ENCODE results near the gene NUP214.
"Not testable (repeated sequence)": the region's sequence is repeated elsewhere in the genome, so short reads cannot be mapped to it uniquely, and the experiment has no call there.

NUP214 gene

GRCh38 chr9:131239161-131239975 lies 114.0 kb downstream of the NUP214 start:
- no peak for DNase-seq
- H3K4ac ChIP-seq (ENCODE audit: low read depth, low read length): no peak overlapping the region
- H2AK5ac ChIP-seq (ENCODE audit: low read length): peak overlapping the region; percentile 37
- H2AFZ ChIP-seq (ENCODE audit: insufficient read depth, low read length, poor library complexity): no peak overlapping the region
- no peak overlapping the region for H3K27ac ChIP-seq (ENCODE audit: low read depth, low read length)
- H2BK12ac ChIP-seq (ENCODE audit: low read length): no peak overlapping the region
- H3K9me3 ChIP-seq (ENCODE audit: insufficient read depth, low read depth, low read length): peaks cover 2% of the 10 kb centered on the region
- no peaks in the 10 kb centered on the region for H3K79me1 ChIP-seq (ENCODE audit: low read length)
- H3K14ac ChIP-seq (ENCODE audit: low read length): peak overlapping the region; percentile 1
- H3K27me3 ChIP-seq (ENCODE audit: insufficient read depth, low read length): no peaks in the 10 kb centered on the region
- peaks cover 12 to 15% of the 10 kb centered on the region in 2 experiments for H3K36me3 ChIP-seq (ENCODE audit: control insufficient read depth in 1 of 2, insufficient read depth in 2 of 2, low read length in 2 of 2)
- H3K4me1 ChIP-seq (ENCODE audit: control insufficient read depth in 1 of 2, insufficient read depth in 2 of 2, low read length in 2 of 2): peaks cover 10 to 19% of the 10 kb centered on the region in 2 experiments
- H4K12ac ChIP-seq (ENCODE audit: low read depth, low read length): no peak overlapping the region
- H4K91ac ChIP-seq (ENCODE audit: low read depth, low read length): peak overlapping the region; percentile 9
- no peak overlapping the region for H3K18ac ChIP-seq (ENCODE audit: low read length)
- no peak overlapping the region for H3K4me3 ChIP-seq (ENCODE audit: low read depth, low read length)
- H4K8ac ChIP-seq (ENCODE audit: low read depth, low read length): no peak overlapping the region
- WGBS (ENCODE audit: extremely low coverage, insufficient coverage, insufficient read length): no CpG with 5 or more reads among the region's 23 CpGs
- no peak overlapping the region for H2BK5ac ChIP-seq (ENCODE audit: low read depth, low read length, poor library complexity)
- peak overlapping the region; percentile 21 for H3K9ac ChIP-seq (ENCODE audit: low read length)
- H3K23ac ChIP-seq (ENCODE audit: low read length): no peak overlapping the region
- H3K79me2 ChIP-seq (ENCODE audit: control insufficient read depth, insufficient read depth, low read length, poor library complexity): no peaks in the 10 kb centered on the region
- no peak overlapping the region for H3K4me2 ChIP-seq (ENCODE audit: low read length)
- no peak overlapping the region for H2BK120ac ChIP-seq (ENCODE audit: insufficient read depth, low read length, poor library complexity)

GRCh38 chr9:131240047-131240921 lies 114.9 kb downstream of the NUP214 start:
- no peak overlapping the region for H3K14ac ChIP-seq (ENCODE audit: low read length)
- H2BK5ac ChIP-seq (ENCODE audit: low read depth, low read length, poor library complexity): no peak overlapping the region
- H2AK5ac ChIP-seq (ENCODE audit: low read length): no peak overlapping the region
- no peak overlapping the region for H3K23ac ChIP-seq (ENCODE audit: low read length)
- H4K12ac ChIP-seq (ENCODE audit: low read depth, low read length): no peak overlapping the region
- no peaks in the 10 kb centered on the region for H3K79me1 ChIP-seq (ENCODE audit: low read length)
- no peak overlapping the region for H2AFZ ChIP-seq (ENCODE audit: insufficient read depth, low read length, poor library complexity)
- H3K36me3 ChIP-seq (ENCODE audit: control insufficient read depth in 1 of 2, insufficient read depth in 2 of 2, low read length in 2 of 2): peaks cover 4 to 7% of the 10 kb centered on the region in 2 experiments
- H4K91ac ChIP-seq (ENCODE audit: low read depth, low read length): no peak overlapping the region
- H3K4me1 ChIP-seq (ENCODE audit: control insufficient read depth in 1 of 2, insufficient read depth in 2 of 2, low read length in 2 of 2): peaks cover 10 to 19% of the 10 kb centered on the region in 2 experiments
- no peak overlapping the region for H2BK120ac ChIP-seq (ENCODE audit: insufficient read depth, low read length, poor library complexity)
- no peak overlapping the region for H3K4ac ChIP-seq (ENCODE audit: low read depth, low read length)
- no peak overlapping the region for H3K27ac ChIP-seq (ENCODE audit: low read depth, low read length)
- H3K4me3 ChIP-seq (ENCODE audit: low read depth, low read length): no peak overlapping the region
- no peak overlapping the region for H3K4me2 ChIP-seq (ENCODE audit: low read length)
- no peak for DNase-seq
- no peak overlapping the region for H2BK12ac ChIP-seq (ENCODE audit: low read length)
- no peaks in the 10 kb centered on the region for H3K27me3 ChIP-seq (ENCODE audit: insufficient read depth, low read length)
- WGBS (ENCODE audit: extremely low coverage, insufficient coverage, insufficient read length): no CpG with 5 or more reads among the region's 22 CpGs
- peaks cover 2% of the 10 kb centered on the region for H3K9me3 ChIP-seq (ENCODE audit: insufficient read depth, low read depth, low read length)
- H3K9ac ChIP-seq (ENCODE audit: low read length): no peak overlapping the region
- no peaks in the 10 kb centered on the region for H3K79me2 ChIP-seq (ENCODE audit: control insufficient read depth, insufficient read depth, low read length, poor library complexity)
- no peak overlapping the region for H4K8ac ChIP-seq (ENCODE audit: low read depth, low read length)
- H3K18ac ChIP-seq (ENCODE audit: low read length): no peak overlapping the region

- H3K79me2 ChIP-seq (ENCODE audit: control insufficient read depth, insufficient read depth, low read length, poor library complexity); H2BK5ac ChIP-seq (ENCODE audit: low read depth, low read length, poor library complexity); H3K14ac ChIP-seq (ENCODE audit: low read length); H3K79me1 ChIP-seq (ENCODE audit: low read length); H3K4me2 ChIP-seq (ENCODE audit: low read length); H4K91ac ChIP-seq (ENCODE audit: low read depth, low read length); H3K9me3 ChIP-seq (ENCODE audit: insufficient read depth, low read depth, low read length); H3K27me3 ChIP-seq (ENCODE audit: insufficient read depth, low read length); H4K8ac ChIP-seq (ENCODE audit: low read depth, low read length); H3K4ac ChIP-seq (ENCODE audit: low read depth, low read length); DNase-seq; H3K4me3 ChIP-seq (ENCODE audit: low read depth, low read length); H3K4me1 ChIP-seq (ENCODE audit: control insufficient read depth in 1 of 2, insufficient read depth in 2 of 2, low read length in 2 of 2); H3K18ac ChIP-seq (ENCODE audit: low read length); H2AK5ac ChIP-seq (ENCODE audit: low read length); H3K36me3 ChIP-seq (ENCODE audit: control insufficient read depth in 1 of 2, insufficient read depth in 2 of 2, low read length in 2 of 2); H4K12ac ChIP-seq (ENCODE audit: low read depth, low read length); H3K23ac ChIP-seq (ENCODE audit: low read length); H2BK12ac ChIP-seq (ENCODE audit: low read length); H2AFZ ChIP-seq (ENCODE audit: insufficient read depth, low read length, poor library complexity); H2BK120ac ChIP-seq (ENCODE audit: insufficient read depth, low read length, poor library complexity); H3K27ac ChIP-seq (ENCODE audit: low read depth, low read length); H3K9ac ChIP-seq (ENCODE audit: low read length): not testable (repeated sequence)
- WGBS (ENCODE audit: extremely low coverage, insufficient coverage, insufficient read length): no CpG with 5 or more reads among the region's 5 CpGs
Observed at GRCh38 chr9:131244331-131244730, 118.9 kb downstream of the NUP214 start.

- no peaks in the 10 kb centered on the region for H3K9me3 ChIP-seq (ENCODE audit: insufficient read depth, low read depth, low read length)
- H3K27me3 ChIP-seq (ENCODE audit: insufficient read depth, low read length): no peaks in the 10 kb centered on the region
- no peak overlapping the region for H2AK5ac ChIP-seq (ENCODE audit: low read length)
- H4K91ac ChIP-seq (ENCODE audit: low read depth, low read length): no peak overlapping the region
- H4K12ac ChIP-seq (ENCODE audit: low read depth, low read length): no peak overlapping the region
- no peak overlapping the region for H2BK5ac ChIP-seq (ENCODE audit: low read depth, low read length, poor library complexity)
- no peak overlapping the region for H3K27ac ChIP-seq (ENCODE audit: low read depth, low read length)
- no peak for DNase-seq
- no peak overlapping the region for H3K4me2 ChIP-seq (ENCODE audit: low read length)
- H3K4me1 ChIP-seq (ENCODE audit: control insufficient read depth in 1 of 2, insufficient read depth in 2 of 2, low read length in 2 of 2): no peaks in the 10 kb centered on the region
- no CpG with 5 or more reads among the region's 4 CpGs for WGBS (ENCODE audit: extremely low coverage, insufficient coverage, insufficient read length)
- no peak overlapping the region for H3K23ac ChIP-seq (ENCODE audit: low read length)
- H3K36me3 ChIP-seq (ENCODE audit: control insufficient read depth in 1 of 2, insufficient read depth in 2 of 2, low read length in 2 of 2): no peaks in the 10 kb centered on the region
- H2BK12ac ChIP-seq (ENCODE audit: low read length): no peak overlapping the region
- no peak overlapping the region for H2AFZ ChIP-seq (ENCODE audit: insufficient read depth, low read length, poor library complexity)
- no peak overlapping the region for H4K8ac ChIP-seq (ENCODE audit: low read depth, low read length)
- H3K4me3 ChIP-seq (ENCODE audit: low read depth, low read length): no peak overlapping the region
- H2BK120ac ChIP-seq (ENCODE audit: insufficient read depth, low read length, poor library complexity): no peak overlapping the region
- no peak overlapping the region for H3K9ac ChIP-seq (ENCODE audit: low read length)
- H3K14ac ChIP-seq (ENCODE audit: low read length): no peak overlapping the region
- H3K18ac ChIP-seq (ENCODE audit: low read length): no peak overlapping the region
- H3K4ac ChIP-seq (ENCODE audit: low read depth, low read length): no peak overlapping the region
- H3K79me1 ChIP-seq (ENCODE audit: low read length): no peaks in the 10 kb centered on the region
- no peaks in the 10 kb centered on the region for H3K79me2 ChIP-seq (ENCODE audit: control insufficient read depth, insufficient read depth, low read length, poor library complexity)
Observed at GRCh38 chr9:131246618-131247017, 121.2 kb downstream of the NUP214 start.
